Measurements from ENCODE around the gene ATP6V1F.

DNA sequence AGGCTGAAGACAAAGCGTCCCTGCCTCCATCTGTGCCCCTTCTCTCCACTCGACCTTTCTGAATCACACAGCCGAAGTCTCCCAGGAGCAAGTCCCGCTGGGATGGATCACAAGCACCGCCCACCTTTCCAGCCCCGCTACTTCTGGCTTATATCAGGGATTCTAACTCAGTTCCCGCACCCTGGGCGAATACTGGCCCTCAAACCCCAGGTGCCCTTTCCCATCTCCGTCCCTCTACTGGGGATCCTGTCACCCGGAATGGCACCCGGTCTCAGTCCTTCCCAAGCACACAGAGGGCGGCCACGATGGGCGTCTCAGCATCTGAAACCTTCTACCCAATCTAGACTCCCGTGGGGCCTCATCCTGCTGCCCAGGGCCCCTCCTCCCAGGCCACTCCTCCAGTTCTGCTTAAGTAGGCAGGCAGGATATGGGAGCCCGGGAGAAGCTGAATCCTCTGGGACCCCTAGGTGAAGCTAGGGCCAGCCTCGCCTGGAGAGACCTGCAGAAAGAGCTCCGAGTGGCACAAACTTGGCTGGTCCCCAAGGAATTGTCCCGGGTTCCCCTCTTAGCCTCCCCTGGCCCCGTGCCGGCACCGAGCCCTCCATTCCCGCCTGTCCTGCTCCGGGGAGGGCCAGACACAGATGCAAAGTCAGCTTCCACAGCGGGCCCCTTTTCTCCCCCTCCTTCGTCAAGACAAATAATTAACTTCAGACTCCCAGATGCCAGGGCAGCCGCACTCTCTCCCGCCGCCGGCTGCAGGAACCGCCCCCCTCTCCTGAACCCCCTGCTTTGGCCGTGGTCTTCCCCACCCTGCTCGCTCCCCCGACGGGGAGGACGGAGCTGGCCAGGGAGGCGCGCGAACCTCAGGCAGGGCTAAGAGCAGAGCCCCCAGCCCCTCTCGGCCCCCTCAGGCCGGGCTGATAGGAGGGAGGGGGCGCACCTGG lies 47.2 kb downstream of the ATP6V1F start:
- TF ChIP-seq, protein P1, sequence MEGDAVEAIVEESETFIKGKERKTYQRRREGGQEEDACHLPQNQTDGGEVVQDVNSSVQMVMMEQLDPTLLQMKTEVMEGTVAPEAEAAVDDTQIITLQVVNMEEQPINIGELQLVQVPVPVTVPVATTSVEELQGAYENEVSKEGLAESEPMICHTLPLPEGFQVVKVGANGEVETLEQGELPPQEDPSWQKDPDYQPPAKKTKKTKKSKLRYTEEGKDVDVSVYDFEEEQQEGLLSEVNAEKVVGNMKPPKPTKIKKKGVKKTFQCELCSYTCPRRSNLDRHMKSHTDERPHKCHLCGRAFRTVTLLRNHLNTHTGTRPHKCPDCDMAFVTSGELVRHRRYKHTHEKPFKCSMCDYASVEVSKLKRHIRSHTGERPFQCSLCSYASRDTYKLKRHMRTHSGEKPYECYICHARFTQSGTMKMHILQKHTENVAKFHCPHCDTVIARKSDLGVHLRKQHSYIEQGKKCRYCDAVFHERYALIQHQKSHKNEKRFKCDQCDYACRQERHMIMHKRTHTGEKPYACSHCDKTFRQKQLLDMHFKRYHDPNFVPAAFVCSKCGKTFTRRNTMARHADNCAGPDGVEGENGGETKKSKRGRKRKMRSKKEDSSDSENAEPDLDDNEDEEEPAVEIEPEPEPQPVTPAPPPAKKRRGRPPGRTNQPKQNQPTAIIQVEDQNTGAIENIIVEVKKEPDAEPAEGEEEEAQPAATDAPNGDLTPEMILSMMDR (IDR thresholded peaks at IDR 0.05): no peak
- no peak for TF ChIP-seq POLR2A (IDR thresholded peaks at IDR 0.05)

Measured in stomach (tissue), 4 donors.